Measurements from ENCODE around the gene AGPAT3. TPM values are rescaled to one million over a fixed set of nuclear protein-coding genes. Genes with fewer than 3 reads are reported as not detected.

AGPAT3 gene
- polyA plus RNA-seq, 2 of the 4 experiments (the other 2 are of a cell fraction), result 18.2 to 20.3 TPM

GRCh38 chr21:43951911-43952703, 87.1 kb downstream of the AGPAT3 start:
- H3K9me3 ChIP-seq, result peaks cover 4% of the 10 kb centered on the region; the same call in 2 of the 3 replicates
- H3K4me3 ChIP-seq, result no peak overlapping the region
- FAIRE-seq, result no peak
- WGBS (ENCODE audit: missing lambda C conversion rate), result 91% methylated on average over 26 of the region's 27 CpGs
- no peak for TF ChIP-seq RAD21 (conservative IDR thresholded peaks at IDR 0.05 in 1 of 2, IDR thresholded peaks at IDR 0.05 in 1 of 2)
- TF ChIP-seq MYC (IDR thresholded peaks at IDR 0.05; ENCODE audit: borderline replicate concordance, low read length), result no peak
- TF ChIP-seq FOSB (CRISPR knock-in tag; IDR thresholded peaks at IDR 0.05), result no peak
- no peak for TF ChIP-seq FOSL2 (IDR thresholded peaks at IDR 0.05)
- TF ChIP-seq FOSL2 (CRISPR knock-in tag; IDR thresholded peaks at IDR 0.05), result no peak
- TF ChIP-seq CHD4 (IDR thresholded peaks at IDR 0.05; ENCODE audit: borderline replicate concordance), result no peak
- TF ChIP-seq BCL3 (IDR thresholded peaks at IDR 0.05), result no peak
- DNase-seq (ENCODE audit: low read depth in 1 of 2, low spot score in 1 of 2), result no peak
- ChIA-PET CTCF (interaction anchor here (1.3 to 1.7 kb wide), 3 partner anchors 11 to 14 kb away, joined by 4 to 6 read pairs (median 5); no protein-coding TSS in a partner anchor), POLR2A (no interaction called here)
- no peak overlapping the region for H3K4me2 ChIP-seq
- no peak for ATAC-seq
- H3K27ac ChIP-seq, result no peak overlapping the region
- H3K4me1 ChIP-seq, result peaks cover 11% of the 10 kb centered on the region; the same call in 2 of the 3 replicates

GRCh38 chr21:43953021-43953420, 88.0 kb downstream of the AGPAT3 start:
- no peak for FAIRE-seq
- CTCF ChIA-PET, result interaction anchor here (1.3 to 1.7 kb wide), 2 partner anchors 12 to 14 kb away, joined by 4 to 5 read pairs; no protein-coding TSS in a partner anchor
- 95% methylated on average over 17 of the region's 17 CpGs for WGBS (ENCODE audit: missing lambda C conversion rate)

GRCh38 chr21:43954042-43954441, 89.0 kb downstream of the AGPAT3 start:
- peaks cover 11% of the 10 kb centered on the region; the same call in 2 of the 3 replicates for H3K4me1 ChIP-seq
- H3K4me3 ChIP-seq, result no peak overlapping the region
- H3K27ac ChIP-seq, result no peak overlapping the region
- FAIRE-seq (no peak), ATAC-seq (no peak), DNase-seq (ENCODE audit: low read depth in 1 of 2, low spot score in 1 of 2) (no peak)
- CTCF ChIA-PET, result interaction anchor here (1.5 kb wide), 1 partner anchor 15 kb away, joined by 7 read pairs; no protein-coding TSS in a partner anchor
- POLR2A ChIA-PET, result no interaction called here
- no peak for TF ChIP-seq ZSCAN20 (CRISPR knock-in tag; IDR thresholded peaks at IDR 0.05)
- peaks cover 3% of the 10 kb centered on the region; the same call in 2 of the 3 replicates for H3K9me3 ChIP-seq
- 87% methylated on average over 10 of the region's 11 CpGs for WGBS (ENCODE audit: missing lambda C conversion rate)
- H3K4me2 ChIP-seq, result no peak overlapping the region

More at GRCh38 chr21:43953021-43953420, 88.0 kb downstream of the AGPAT3 start:
- Histone ChIP-seq H3K4me3 (no peak overlapping the region), H3K9me3 (peaks cover 4% of the 10 kb centered on the region; the same call in 2 of the 3 replicates), H3K27ac (no peak overlapping the region), H3K4me1 (peaks cover 11% of the 10 kb centered on the region; the same call in 2 of the 3 replicates), H3K4me2 (no peak overlapping the region)
- no peak for DNase-seq (ENCODE audit: low read depth in 1 of 2, low spot score in 1 of 2)
- POLR2A ChIA-PET, result no interaction called here
- no peak for TF ChIP-seq POLR2AphosphoS2 (conservative IDR thresholded peaks at IDR 0.05; ENCODE audit: low read length)
- no peak for TF ChIP-seq ESRRA (IDR thresholded peaks at IDR 0.05; ENCODE audit: borderline replicate concordance, low read length)
- no peak for ATAC-seq

GRCh38 chr21:43954896-43955295, 89.9 kb downstream of the AGPAT3 start:
- 84% methylated on average over 4 of the region's 19 CpGs for WGBS (ENCODE audit: missing lambda C conversion rate)
- Histone ChIP-seq H3K4me1 (peaks cover 11% of the 10 kb centered on the region; the same call in 2 of the 3 replicates), H3K4me2 (no peak overlapping the region), H3K27ac (no peak overlapping the region), H3K4me3 (no peak overlapping the region), H3K9me3 (no peaks in the 10 kb centered on the region)
- POLR2A ChIA-PET, result no interaction called here
- FAIRE-seq (no peak), ATAC-seq (no peak), DNase-seq (ENCODE audit: low read depth in 1 of 2, low spot score in 1 of 2) (no peak)
- CTCF ChIA-PET, result interaction anchor here (0.7 to 2.9 kb wide), 3 partner anchors 15 to 21 kb away, joined by 5 to 9 read pairs (median 7); no protein-coding TSS in a partner anchor
- TF ChIP-seq NR3C1 (IDR thresholded peaks at IDR 0.05) (no peak), HOXA7 (CRISPR knock-in tag; IDR thresholded peaks at IDR 0.05) (no peak), SREBF2 (IDR thresholded peaks at IDR 0.05) (no peak), TFCP2L1 (CRISPR knock-in tag; IDR thresholded peaks at IDR 0.05) (no peak), ATOH8 (CRISPR knock-in tag; IDR thresholded peaks at IDR 0.05; ENCODE audit: low read depth) (no peak), KDM5A (IDR thresholded peaks at IDR 0.05) (no peak), ESRRA (IDR thresholded peaks at IDR 0.05; ENCODE audit: borderline replicate concordance, low read length) (no peak), MAX (IDR thresholded peaks at IDR 0.05) (no peak), HOXB13 (CRISPR knock-in tag; IDR thresholded peaks at IDR 0.05; ENCODE audit: low read depth) (no peak), ZNF302 (CRISPR knock-in tag; IDR thresholded peaks at IDR 0.05) (no peak), TP53 (CRISPR knock-in tag; IDR thresholded peaks at IDR 0.05) (no peak), ZFP36 (IDR thresholded peaks at IDR 0.05; ENCODE audit: borderline replicate concordance, partially characterized antibody) (no peak), CBX8 (IDR thresholded peaks at IDR 0.05) (no peak), HES2 (IDR thresholded peaks at IDR 0.05) (no peak), EHMT2 (IDR thresholded peaks at IDR 0.05; ENCODE audit: low read depth) (no peak), ZC3H11A (IDR thresholded peaks at IDR 0.05) (no peak), SMC3 (IDR thresholded peaks at IDR 0.05) (no peak), FOSB (CRISPR knock-in tag; IDR thresholded peaks at IDR 0.05) (no peak), POLR2A (IDR thresholded peaks at IDR 0.05; ENCODE audit: low read length) (no peak)
